GM20000 (cell line): ENCODE results near the gene CLIC3.
"Not testable (repeated sequence)": the region's sequence is repeated elsewhere in the genome, so short reads cannot be mapped to it uniquely, and the experiment has no call there.

Experiments used
- DNase-seq: peaks from one replicate; pipeline ENCODE4 v3.0.0; 2012; ENCODE audit warnings: low spot score
- TF ChIP-seq, protein P1 (sequence below): IDR thresholded peaks from 2 replicates; pipeline ENCODE4 v1.5.1; 2012; ENCODE audit warnings: mild to moderate bottlenecking, control low read depth; ENCODE audit errors: extremely low read depth, missing control alignments

The CLIC3 gene

DNA sequence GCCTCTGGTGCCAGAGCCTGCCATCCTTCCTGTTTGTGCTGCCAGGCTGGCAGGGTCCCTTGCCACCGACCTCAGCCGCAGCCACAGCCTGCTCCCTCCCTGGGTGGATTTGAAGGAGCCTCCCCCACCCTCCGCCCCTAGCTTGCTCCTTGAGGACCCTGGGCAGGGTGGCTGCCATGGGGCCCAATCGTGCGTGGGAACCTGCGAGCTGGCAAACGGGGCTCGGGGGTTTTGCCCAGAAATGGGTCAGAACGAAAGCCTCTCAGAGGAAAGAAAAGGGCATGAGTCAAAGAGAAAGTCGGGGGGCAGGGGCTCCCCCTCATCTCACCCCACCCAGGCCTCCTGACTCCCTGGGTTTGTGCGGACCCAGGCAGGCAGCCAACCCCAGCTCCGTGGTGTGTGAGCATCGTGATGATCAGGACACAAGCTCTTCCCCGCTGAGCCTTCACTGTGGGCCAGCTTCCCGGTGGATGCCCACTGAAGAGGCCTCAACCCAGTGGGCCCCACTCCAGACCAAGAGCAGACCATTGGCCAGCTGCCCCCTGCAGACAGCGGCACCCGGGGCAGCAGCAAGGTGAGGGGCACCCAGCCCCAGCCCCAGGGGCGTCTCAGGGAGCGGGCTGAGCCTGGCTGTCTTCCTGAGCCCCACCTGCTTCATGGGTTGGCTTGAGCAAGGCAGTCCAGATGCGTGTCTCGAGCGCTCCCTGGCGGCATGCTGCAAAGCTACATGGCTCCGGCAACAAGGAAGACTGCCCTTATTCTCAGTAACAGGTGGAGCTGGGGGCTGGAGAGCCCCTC lies 38.5 kb upstream of the CLIC3 start:
- peak; percentile 94 for DNase-seq
- TF ChIP-seq, protein P1, sequence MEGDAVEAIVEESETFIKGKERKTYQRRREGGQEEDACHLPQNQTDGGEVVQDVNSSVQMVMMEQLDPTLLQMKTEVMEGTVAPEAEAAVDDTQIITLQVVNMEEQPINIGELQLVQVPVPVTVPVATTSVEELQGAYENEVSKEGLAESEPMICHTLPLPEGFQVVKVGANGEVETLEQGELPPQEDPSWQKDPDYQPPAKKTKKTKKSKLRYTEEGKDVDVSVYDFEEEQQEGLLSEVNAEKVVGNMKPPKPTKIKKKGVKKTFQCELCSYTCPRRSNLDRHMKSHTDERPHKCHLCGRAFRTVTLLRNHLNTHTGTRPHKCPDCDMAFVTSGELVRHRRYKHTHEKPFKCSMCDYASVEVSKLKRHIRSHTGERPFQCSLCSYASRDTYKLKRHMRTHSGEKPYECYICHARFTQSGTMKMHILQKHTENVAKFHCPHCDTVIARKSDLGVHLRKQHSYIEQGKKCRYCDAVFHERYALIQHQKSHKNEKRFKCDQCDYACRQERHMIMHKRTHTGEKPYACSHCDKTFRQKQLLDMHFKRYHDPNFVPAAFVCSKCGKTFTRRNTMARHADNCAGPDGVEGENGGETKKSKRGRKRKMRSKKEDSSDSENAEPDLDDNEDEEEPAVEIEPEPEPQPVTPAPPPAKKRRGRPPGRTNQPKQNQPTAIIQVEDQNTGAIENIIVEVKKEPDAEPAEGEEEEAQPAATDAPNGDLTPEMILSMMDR = peak; percentile 98

DNA sequence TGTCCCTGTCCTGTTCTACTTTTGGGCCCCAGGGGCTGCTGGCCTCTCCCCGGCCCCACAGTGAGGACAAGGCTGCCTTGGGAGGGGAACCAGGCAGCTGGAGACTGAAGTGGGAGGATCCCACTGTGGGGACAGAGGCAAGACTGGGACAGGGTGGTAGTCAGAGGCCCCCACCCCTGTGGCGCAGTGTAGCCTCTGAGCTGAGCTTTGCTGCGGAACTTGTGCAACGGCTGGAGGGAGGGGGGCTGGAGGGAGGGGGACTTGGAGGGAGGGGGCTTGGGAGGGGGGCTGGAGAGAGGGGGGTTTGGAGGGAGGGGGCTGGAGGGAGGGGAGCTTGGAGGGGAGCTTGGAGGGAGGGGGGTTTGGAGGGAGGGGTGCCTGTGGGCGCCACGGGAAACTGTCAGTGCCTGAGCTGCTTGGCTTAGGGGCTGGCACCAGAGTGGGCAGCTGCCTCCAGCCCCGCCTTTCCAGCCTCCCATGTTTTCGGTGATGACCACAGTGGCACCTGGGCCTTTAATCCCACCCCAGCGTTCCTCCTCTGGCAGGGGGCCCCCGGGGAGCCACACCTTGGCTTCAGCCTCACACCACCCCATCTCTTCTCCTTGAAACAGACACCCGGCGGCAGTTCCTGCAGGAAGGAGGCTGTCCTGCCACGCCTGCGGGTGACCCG lies 37.8 kb upstream of the CLIC3 start:
- no peak for DNase-seq

DNA sequence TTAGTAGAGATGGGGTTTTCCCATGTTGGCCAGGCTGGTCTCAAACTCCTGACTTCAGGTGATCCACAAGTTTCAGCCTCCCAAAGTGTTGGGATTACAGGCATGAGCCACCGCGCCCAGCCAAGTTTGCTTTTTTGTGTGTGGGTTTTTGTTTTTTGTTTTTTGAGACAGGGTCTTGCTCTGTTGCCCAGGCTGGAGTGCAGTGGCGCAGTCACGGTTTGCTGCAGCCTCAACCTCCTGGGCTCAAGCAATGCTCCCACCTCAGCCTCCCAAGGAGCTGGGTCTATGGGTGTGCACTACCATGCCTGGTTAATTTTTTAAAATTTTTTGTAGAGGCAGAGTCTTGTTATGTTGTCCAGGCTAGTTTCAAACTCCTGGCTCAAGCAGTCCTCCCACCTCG lies 37.1 kb upstream of the CLIC3 start:
- not testable (repeated sequence) for DNase-seq

More for the DNA sequence above, 37.8 kb upstream of the CLIC3 start:
- TF ChIP-seq, protein P1 = no peak

- TF ChIP-seq, protein P1 = no peak
- DNase-seq = no peak
Measured at GRCh38 chr9:137032858-137033257, 36.5 kb upstream of the CLIC3 start.

GRCh38 chr9:137031904-137032640 lies 35.7 kb upstream of the CLIC3 start, which contains the start of gene FUT7:
TSS of gene FUT7 (minus strand) at chr9:137032088. CDS start at chr9:137031991, 97 bp downstream.
- TF ChIP-seq, protein P1 = no peak
- DNase-seq = no peak

- TF ChIP-seq, protein P1 = no peak
- no peak for DNase-seq
Measured at GRCh38 chr9:137030538-137031527, 34.5 kb upstream of the CLIC3 start.

- no peak for DNase-seq
- TF ChIP-seq, protein P1 = no peak
Measured at GRCh38 chr9:137030006-137030405, 33.6 kb upstream of the CLIC3 start.
